Pancreas (tissue), 10 donors: ENCODE measurements around the gene TBCK. TPM values are rescaled to one million over a fixed set of nuclear protein-coding genes. Genes with fewer than 3 reads are reported as not detected.
"Not testable (repeated sequence)": the region's sequence is repeated elsewhere in the genome, so short reads cannot be mapped to it uniquely, and the experiment has no call there.

ENCODE experiments used
- ATAC-seq, 4 donors: fragments of 200-7000 bp; cut with Tn5 transposase; one replicate each; pipeline versions ENCODE4 v1.8.0 to v1.9.1; 2020; ENCODE audit warnings: mild to moderate bottlenecking in 4 of 4, moderate library complexity in 4 of 4
- DNase-seq, 6 donors: peaks; one replicate each; pipeline ENCODE4 v3.0.0-alpha.2; 2020
- FAIRE-seq: peaks from 2 replicates; lab custom pipeline; 2012; peaks lifted over from hg19 to GRCh38; lab: Jason Lieb, UNC
- H3K27ac ChIP-seq, 4 donors: fragments of 200-600 bp; sonication (generic); 1 replicate in 3 of 4; 2 replicates in 1 of 4; pipeline versions ENCODE4 v1.5.0 to v1.8.0; 2020
- H3K27me3 ChIP-seq, 4 donors: fragments of 200-600 bp; one replicate each; pipeline ENCODE4 v1.8.0; 2021
- H3K36me3 ChIP-seq, 3 donors: fragments of 200-600 bp; sonication (generic) in 1 of 3; one replicate each; pipeline versions ENCODE4 v1.5.0 to v1.8.0; 2020 to 2021
- H3K4me1 ChIP-seq, 3 donors: fragments of 200-600 bp; one replicate each; pipeline ENCODE4 v1.8.0; 2021
- H3K4me3 ChIP-seq, 4 donors: fragments of 200-600 bp; sonication (generic) in 2 of 4; one replicate each; pipeline versions ENCODE4 v1.5.0 to v1.8.0; 2020 to 2021
- H3K9me3 ChIP-seq, 4 donors: fragments of 200-600 bp; one replicate each; pipeline ENCODE4 v1.8.0; 2021
- CTCF ChIP-seq, 4 donors: fragments of 200-600 bp; sonication (generic) in 3 of 4; IDR thresholded peaks; one replicate each; pipeline versions ENCODE4 v1.5.0 to v1.8.0; 2021; ENCODE audit warnings: antibody characterized with exemption in 4 of 4
- WGBS, 2 donors: extraction: QIAGEN DNeasy Blood & Tissue Kit; methylation state at CpG; one replicate each; pipeline ENCODE4 v1.1.7; 2013; 5-methylcytosine and 5-hydroxymethylcytosine counted together
- intact Hi-C, 3 donors: fragments of 100-400 bp; cut with DNase I; formaldehyde crosslinking; loops; one replicate each; pipeline versions ENCODE4 v1.11.1 to v1.14.2; 2022
- polyA plus RNA-seq, 2 donors: library from polyadenylated mRNA; stranded (reverse); fragments of 200-250 nt; gene quantifications; one replicate each; pipeline ENCODE4 v1.2.3, GENCODE V29; 2013
- total RNA-seq, 6 donors: library from RNA; stranded (reverse); fragmentation: NEBNext Ultra II Directional in 4 of 6; extraction: Animal tissue kit (Norgen Biotek cat#: 25700) in 4 of 6; gene quantifications; one replicate each; pipeline versions ENCODE4 v1.2.1 to v1.2.4, GENCODE V29; 2021 to 2023
- donor health status: healthy with polysubstance abuse.
- donor health status: DM: no; HTN: no; CAD: no; lungs with moderate emphysema.
- donor health status: DM: no; HTN: no; CAD: no.
- donor health status: control.
- donor health status: control.
- donor health status: Bipolar disorder and iron deficiency.
- donor health status: DM: yes; HTN: yes; CAD: no.
- donor health status: DM: no; HTN: no; CAD: no.
- donor health status: DM: no; HTN: no; CAD: no.
- donor health status: DM: yes; HTN: yes; CAD: no.

The TBCK gene
- total and polyA plus RNA-seq, 8 donors = 5.3 to 35.1 (median 12.5) TPM

- Histone ChIP-seq H3K4me3 (no peak overlapping the region), H3K36me3 (no peaks in the 10 kb centered on the region), H3K4me1 (no peaks in the 10 kb centered on the region), H3K9me3 (no peaks in the 10 kb centered on the region), H3K27me3 (no peaks in the 10 kb centered on the region), H3K27ac (no peak overlapping the region)
- TF ChIP-seq CTCF (IDR thresholded peaks at IDR 0.05) = no peak
- no peak for DNase-seq
- no peak for ATAC-seq
- FAIRE-seq = no peak
- intact Hi-C loops = no loop called here
Measured at GRCh38 chr4:106132045-106132444, 184.0 kb downstream of the TBCK start.

GRCh38 chr4:106126062-106126461 lies 189.9 kb downstream of the TBCK start:
- TF ChIP-seq CTCF (IDR thresholded peaks at IDR 0.05) = no peak
- no peak for DNase-seq
- Histone ChIP-seq H3K27me3 (no peaks in the 10 kb centered on the region), H3K9me3 (no peaks in the 10 kb centered on the region), H3K4me3 (no peak overlapping the region), H3K36me3 (no peaks in the 10 kb centered on the region), H3K4me1 (no peaks in the 10 kb centered on the region), H3K27ac (no peak overlapping the region)
- no peak for FAIRE-seq
- 97 to 98% methylated on average over 2 of the region's 2 CpGs for WGBS, 2 donors
- ATAC-seq = no peak
- intact Hi-C loops = no loop called here

- ATAC-seq, H3K36me3 ChIP-seq, H3K9me3 ChIP-seq, H3K4me3 ChIP-seq, FAIRE-seq, intact Hi-C loops, H3K4me1 ChIP-seq, H3K27ac ChIP-seq, DNase-seq, H3K27me3 ChIP-seq: not testable (repeated sequence)
- 96 to 97% methylated on average over 25 of the region's 28 CpGs for WGBS, 2 donors
Measured at GRCh38 chr4:106119949-106120555, 196.0 kb downstream of the TBCK start.

GRCh38 chr4:106116025-106116424 lies 200.0 kb downstream of the TBCK start:
- FAIRE-seq (no peak), DNase-seq (no peak), ATAC-seq (no peak)
- Histone ChIP-seq H3K4me1 (no peaks in the 10 kb centered on the region), H3K4me3 (no peak overlapping the region), H3K36me3 (peaks cover 0 to 11% (median 3%) of the 10 kb centered on the region in 3 donors), H3K27ac (no peak overlapping the region), H3K27me3 (no peaks in the 10 kb centered on the region), H3K9me3 (no peaks in the 10 kb centered on the region)
- intact Hi-C loops = no loop called here
- 92% methylated on average over 2 of the region's 2 CpGs for WGBS, 2 donors
- no peak for TF ChIP-seq CTCF (IDR thresholded peaks at IDR 0.05)

GRCh38 chr4:106114270-106114669 lies 201.7 kb downstream of the TBCK start:
- intact Hi-C loops = no loop called here
- H3K4me1 ChIP-seq = no peaks in the 10 kb centered on the region
- TF ChIP-seq CTCF (IDR thresholded peaks at IDR 0.05) = no peak
- H3K4me3 ChIP-seq = no peak overlapping the region
- FAIRE-seq (no peak), DNase-seq (no peak), ATAC-seq (no peak)
- H3K36me3 ChIP-seq = peaks cover 0 to 11% (median 3%) of the 10 kb centered on the region in 3 donors
- WGBS, 2 donors = 92 to 95% methylated on average over 8 of the region's 8 CpGs
- H3K27me3 ChIP-seq = no peaks in the 10 kb centered on the region
- H3K27ac ChIP-seq = no peak overlapping the region
- no peaks in the 10 kb centered on the region for H3K9me3 ChIP-seq

- DNase-seq, intact Hi-C loops, H3K4me3 ChIP-seq, H3K27ac ChIP-seq, ATAC-seq, H3K9me3 ChIP-seq, H3K27me3 ChIP-seq, FAIRE-seq, H3K4me1 ChIP-seq: not testable (repeated sequence)
- peaks cover 0 to 11% (median 2%) of the 10 kb centered on the region in 3 donors for H3K36me3 ChIP-seq
- WGBS, 2 donors = 97 to 99% methylated on average over 2 of the region's 2 CpGs
Measured at GRCh38 chr4:106111778-106112469, 204.1 kb downstream of the TBCK start.
